Ureter (tissue), 1 donor: ENCODE results near the gene ASB4. TPM values are rescaled to one million over a fixed set of nuclear protein-coding genes. Genes with fewer than 3 reads are reported as not detected.
"Not testable (repeated sequence)": the region's sequence is repeated elsewhere in the genome, so short reads cannot be mapped to it uniquely, and the experiment has no call there.

ENCODE experiments used
- DNase-seq: peaks from one replicate; pipeline ENCODE4 v3.0.0-alpha.2; 2020; ENCODE audit warnings: low spot score
- total RNA-seq: library from RNA; stranded (reverse); gene quantifications from one replicate; pipeline ENCODE4 v1.2.4, GENCODE V29; 2023
- donor health status: DM: yes; HTN: yes; CAD: no.

The ASB4 gene, protein sequence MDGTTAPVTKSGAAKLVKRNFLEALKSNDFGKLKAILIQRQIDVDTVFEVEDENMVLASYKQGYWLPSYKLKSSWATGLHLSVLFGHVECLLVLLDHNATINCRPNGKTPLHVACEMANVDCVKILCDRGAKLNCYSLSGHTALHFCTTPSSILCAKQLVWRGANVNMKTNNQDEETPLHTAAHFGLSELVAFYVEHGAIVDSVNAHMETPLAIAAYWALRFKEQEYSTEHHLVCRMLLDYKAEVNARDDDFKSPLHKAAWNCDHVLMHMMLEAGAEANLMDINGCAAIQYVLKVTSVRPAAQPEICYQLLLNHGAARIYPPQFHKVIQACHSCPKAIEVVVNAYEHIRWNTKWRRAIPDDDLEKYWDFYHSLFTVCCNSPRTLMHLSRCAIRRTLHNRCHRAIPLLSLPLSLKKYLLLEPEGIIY
- not detected for total RNA-seq

DNA sequence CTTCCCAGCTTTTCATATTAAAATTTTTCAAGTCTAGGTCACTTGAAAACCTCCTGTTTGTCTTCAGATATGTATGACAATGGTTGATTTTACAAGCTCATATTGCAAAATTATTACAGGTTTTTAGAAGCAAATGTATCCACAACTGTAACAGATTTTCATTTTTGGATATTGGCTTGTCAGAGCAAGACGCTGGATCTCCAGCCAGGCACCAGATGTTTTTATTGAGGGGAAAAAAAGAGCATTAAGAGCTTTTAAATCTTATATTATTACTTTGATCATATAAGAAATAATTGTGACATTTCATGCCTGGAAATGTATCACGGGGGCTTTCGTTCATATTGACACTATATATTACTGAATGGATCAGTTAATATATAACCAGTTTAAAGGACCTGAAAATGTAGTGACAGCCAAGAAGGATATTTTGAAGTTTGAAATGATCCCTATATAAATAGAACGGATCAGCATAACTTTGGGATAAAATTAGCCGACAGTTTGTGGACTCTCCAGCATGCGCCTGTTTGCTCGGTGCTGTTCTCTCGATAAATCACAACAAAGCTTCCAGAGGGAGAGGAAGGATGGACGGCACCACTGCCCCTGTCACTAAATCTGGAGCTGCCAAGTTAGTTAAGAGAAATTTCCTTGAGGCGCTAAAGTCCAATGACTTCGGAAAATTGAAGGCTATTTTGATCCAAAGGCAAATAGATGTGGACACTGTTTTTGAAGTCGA, at the start of gene ASB4:
Gene ASB4 (plus strand): TSS at position 553 of the 733 bp plus-strand sequence. CDS start 29 bp downstream, at position 582.
- DNase-seq: no peak

DNA sequence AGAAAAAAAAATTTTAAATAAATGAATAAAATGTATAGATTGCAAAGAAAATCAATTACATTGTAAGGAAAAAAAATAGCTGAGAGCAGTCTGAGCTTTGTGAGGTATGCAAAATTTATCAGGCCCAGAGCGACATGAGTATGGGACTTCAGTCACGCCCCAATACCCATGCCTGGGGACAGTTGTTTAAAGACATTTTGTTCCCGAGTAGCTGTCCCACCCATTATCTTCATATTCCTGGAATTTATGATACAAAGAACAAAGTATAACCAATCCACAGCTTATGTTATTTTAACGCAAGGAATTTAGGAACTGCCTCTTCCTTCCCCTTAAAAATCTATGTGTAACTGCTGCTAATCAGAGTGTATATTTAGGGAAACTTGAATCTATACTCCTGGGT, 49.3 kb upstream of the ASB4 start:
- DNase-seq: no peak

DNA sequence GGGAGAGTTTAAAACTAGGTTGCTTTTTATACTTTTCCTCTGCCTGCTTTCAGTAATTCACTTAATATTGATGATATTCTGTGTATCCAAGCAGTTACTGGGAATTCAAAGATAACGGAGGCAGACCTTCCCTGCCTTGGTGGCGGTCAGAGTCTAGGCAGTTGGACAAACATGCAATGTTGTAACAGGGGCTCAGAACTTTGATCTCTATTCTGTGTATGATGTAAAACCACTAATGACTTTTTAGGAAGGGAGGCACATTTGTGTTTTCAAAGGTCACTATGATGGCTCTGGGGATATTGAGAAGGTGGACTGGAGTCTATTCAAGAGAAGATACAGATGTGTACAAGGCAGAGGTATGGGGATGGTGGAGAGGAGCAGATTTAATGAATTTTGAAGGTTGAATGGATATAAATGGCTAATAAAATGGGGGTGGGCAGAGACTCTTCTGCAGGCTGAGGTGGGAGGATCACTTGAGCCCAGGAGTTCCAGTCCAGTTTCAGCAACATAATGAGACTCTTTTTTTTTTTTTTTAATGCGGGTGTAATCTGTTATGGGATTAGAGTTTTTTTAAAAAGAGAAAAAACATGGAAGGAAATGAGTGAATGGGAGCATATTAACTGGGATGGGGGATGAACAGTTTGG, 45.2 kb upstream of the ASB4 start:
- DNase-seq: no peak

DNA sequence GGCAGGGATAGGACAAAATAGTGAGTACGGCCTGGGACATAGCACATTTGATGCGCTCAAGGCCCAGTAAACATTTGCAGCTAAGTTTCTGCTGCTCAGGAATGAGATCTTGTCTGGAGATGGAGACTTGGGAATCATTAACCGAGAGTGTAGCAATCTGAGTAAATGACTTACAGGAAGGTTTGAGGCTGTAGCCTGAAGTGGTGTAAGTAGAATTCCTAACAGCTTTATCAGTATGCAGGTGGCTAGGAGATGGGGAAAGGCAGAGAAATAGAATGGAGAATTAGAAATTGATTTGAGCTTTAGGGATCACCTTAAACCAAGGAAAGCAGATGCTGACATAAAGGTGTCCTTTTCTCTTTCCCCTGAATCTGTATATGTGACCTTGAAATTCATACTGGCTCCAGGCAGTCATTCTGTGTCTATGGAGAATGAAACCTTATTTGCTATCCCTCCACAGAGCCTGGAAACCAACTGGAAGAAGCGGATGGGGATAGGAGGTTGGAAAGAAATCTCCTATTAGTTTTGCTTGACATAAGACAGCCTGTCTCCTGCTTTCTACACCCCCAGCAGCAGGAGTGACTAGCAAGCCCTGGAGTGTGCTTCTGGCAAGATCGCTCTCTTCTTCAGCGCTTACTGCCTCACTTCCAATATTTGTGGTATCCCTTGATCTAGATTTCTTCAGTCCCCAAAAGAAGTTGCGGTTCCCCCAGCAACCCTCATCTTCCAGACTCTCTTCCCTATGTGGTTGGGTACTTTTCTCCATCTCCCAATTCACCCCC, 44.5 kb upstream of the ASB4 start:
- DNase-seq: no peak

DNA sequence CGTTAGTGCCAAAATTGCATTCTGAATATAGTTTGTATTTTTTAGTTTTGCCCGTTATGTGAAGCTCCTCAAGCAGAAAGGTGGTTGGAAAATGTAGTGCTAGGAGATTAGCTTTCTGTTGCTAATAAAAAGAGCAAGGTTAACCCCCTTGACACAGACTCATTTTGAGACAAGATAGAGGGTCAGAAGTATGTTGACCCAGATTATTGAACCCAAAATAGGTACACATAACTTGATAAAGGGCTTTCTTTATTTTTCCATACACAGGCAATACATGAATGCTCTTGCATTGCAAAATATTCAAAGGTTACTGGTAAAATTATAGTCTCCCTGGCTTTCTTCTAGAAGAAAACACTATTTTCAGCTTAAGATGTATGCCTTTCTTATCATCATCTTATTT, 40.9 kb upstream of the ASB4 start:
- no peak for DNase-seq

DNA sequence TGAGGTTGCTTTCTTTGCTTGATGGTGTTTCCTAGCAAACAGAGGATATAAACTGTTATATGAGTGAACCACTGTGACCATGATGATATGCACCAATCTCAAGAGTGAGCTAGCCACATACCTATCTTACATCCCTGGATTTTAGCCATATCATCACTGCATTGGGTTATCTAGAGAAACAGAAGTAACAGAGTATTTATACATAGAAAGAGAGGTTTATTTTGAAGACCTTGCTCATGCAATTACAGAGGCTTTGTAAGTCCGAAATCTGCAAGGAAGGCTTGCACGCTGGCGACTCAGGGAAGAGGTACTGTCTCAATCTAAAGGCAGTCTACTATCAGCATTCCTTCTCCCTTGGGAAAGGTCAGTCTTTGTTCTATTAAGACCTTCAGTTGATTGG, 39.1 kb upstream of the ASB4 start:
- no peak for DNase-seq

DNA sequence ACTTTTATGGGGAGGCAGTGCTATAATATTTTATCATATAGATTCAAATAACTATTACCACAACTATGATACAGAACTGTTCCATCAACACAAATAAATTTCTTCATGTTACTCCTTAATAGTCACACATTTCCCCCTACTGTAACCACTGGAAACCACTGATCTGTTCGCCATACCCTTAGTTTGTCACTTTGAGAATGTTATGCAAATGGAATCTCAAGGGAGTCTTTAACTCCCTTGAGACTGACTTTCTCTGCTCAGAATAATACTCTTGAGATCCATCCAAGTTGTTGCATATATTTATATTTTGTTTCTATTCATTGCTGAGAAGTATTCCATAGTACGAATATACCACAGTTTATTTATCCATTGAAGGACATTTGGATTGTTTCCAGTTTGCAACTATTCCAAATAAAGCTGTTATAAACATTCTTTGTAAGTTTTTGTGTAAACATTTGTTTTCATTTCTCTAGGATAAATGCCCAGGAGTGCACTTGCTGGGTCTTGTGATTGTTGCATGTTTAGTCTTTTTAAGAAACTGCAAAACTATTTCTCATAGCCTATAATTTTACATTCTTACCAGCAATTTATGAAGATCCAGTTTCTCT, 31.2 kb upstream of the ASB4 start:
- no peak for DNase-seq

DNA sequence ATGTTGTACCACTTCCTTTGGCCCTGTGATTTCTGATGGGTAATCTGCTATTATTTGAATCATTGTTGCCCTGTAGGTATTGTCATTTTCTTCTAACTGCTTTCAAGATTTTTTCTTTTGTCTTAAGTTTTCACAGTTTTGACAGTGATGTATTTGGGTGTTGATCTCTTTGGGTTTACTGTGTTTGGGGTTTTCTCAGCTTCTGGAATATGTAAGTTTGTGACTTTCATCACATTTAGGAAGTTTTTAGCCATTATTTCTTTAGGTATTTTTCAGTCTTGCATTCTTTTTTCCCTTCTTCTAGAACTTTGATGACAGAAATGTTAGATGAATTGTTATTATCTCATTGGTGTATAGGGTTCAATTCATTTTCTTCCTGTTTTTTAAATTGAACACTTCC, 27.8 kb upstream of the ASB4 start:
- no peak for DNase-seq

DNA sequence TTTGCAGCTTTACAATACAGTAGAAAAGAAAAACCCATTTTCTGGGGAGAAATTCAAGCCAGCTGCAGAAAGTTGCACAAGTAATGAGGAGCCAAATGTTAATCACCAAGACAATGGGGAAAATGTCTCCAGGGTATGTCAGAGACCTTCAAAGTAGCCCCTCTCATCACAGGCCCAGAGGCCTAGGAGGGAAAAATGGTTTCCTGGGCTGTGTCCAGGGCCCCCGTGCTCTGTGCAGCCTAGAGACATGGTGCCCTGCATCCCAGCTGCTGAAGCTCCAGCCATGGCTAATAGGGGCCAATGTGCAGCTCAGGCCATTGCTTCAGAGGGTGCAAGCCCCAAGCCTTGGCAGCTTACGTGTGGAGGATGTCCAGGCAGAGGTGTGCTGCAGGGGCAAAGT, 25.1 kb upstream of the ASB4 start:
- DNase-seq: not testable (repeated sequence)

DNA sequence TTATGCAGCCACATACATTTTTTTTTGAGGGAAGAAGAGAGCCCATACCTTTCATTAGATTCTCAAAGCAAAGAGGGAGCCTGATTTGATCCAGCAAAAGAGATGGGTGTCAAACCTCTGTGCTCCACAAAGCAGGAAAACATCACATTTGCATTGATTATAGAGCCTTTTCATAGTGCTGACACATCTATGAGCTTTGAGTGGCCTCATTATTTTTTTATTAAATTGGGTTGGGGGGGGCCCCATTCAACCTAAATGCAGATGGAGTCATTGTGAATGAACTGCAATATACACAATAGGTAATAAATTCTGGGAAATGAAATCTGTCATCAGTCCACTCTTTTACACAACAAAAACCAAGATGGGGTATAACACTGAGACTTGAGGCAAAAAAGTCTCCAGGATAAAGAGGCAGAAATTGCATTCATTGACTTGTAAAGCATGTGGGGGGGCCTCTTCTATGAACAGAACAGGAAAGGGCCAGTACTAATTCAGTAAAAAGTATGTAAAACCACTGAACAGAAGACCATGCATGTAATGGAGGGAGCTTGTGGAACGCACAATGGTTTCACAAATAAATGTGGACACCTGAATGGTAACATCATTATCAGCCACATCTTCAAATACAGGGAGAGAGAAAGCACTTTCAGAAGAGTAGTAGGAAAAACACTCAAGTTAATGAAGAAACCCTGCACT, 17.7 kb upstream of the ASB4 start:
- DNase-seq: no peak

DNA sequence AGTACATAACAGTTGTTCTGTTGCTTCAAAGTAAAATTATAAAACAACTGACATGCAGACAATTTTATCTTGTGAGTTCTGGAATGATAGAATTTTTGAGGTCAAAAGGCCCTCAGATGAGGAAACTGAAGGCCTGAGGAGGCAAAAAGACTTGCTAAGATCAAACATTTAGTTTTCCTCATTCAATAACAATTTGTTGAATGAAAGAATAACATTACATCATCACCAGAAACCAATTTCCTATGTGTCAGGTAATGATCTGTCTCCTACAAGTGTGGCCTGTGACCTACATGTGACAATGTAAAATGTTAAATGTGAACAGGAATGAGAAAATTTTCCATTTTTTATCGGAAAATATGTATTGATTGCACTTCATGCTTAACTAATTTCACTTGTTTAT, 16.6 kb upstream of the ASB4 start:
- no peak for DNase-seq

DNA sequence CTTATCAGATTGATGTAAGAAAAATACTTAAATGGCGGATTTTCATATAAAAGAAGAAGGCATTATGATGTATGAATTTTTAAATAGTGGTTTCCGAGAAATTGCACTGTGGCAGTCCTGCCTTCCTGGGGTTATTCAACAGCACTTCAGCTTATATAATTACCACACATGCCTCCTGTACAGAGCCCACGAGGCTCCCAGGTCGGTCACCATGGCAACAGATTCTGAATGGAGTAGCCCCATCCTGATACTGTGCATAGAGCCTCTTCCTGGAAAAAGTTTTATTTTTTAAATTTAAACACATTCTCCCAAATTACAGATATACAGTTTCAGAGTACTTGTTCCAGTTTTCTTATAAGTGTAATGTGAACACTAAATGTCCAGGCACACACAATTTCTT, 15.9 kb upstream of the ASB4 start:
- no peak for DNase-seq

DNA sequence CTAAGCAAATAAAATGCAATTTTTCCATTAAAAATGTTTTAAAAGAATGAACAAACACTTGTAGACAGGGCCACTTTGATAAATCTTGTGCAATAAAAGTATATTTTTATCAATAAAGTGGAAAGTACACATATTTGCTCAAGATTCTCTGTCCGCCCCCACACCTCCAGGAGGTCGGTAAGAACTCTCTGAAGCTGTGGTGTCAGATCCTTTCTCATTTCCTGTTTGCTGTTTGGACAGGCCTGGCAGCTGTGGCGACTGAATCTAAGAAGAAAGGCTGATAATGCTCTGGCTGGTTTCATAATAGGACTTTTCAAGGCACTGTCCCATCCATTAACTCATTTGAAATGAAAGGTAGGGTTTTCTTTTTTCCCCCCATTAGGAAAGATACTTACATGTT, 15.3 kb upstream of the ASB4 start:
- no peak for DNase-seq

DNA sequence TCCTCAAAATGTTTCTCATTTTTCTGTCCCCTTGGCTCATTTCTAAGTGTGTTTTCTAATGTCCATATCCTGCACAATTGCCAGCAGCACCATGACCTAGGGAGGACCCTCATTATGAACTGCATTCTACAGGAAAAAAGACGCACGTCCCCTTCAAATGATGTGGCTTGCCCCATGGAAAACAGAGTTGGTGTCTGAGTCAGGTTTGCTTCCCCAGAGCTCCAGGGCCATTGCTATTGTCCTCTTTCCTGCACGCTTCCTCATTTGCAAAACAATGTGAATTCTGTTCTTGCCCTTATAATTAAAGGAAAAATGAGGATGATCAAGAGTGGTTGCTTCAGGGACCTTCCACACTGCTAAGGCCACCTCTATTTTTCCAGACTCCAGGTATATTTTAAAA, 14.7 kb upstream of the ASB4 start:
- no peak for DNase-seq

DNA sequence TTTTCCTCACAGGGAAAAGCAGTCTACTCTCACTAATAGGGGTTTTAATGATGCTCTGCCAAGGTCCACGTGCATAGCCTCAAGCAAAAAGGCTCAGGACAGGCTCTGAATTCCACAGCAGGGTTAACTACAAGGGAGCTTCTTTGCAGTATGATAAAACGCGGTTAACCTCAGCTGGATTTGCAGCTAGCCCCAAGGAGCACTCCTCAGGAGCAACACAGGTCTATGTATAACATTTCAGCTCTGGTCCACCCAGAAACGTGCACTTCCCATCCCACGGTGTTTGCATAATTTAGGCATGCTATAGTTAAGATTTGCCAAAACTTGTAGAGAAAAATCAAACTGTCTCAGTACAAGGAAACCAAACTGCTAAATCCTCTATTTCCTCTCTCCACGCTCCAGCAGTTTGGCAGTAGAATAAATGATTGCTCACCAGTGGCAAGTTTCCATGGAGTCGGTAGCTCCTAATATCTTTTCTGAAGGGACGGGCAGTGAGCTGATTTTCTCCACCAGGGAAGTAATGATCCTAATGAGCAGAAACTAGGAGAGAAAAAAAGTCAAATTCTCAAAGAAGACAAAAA, 13.1 kb upstream of the ASB4 start:
- no peak for DNase-seq

DNA sequence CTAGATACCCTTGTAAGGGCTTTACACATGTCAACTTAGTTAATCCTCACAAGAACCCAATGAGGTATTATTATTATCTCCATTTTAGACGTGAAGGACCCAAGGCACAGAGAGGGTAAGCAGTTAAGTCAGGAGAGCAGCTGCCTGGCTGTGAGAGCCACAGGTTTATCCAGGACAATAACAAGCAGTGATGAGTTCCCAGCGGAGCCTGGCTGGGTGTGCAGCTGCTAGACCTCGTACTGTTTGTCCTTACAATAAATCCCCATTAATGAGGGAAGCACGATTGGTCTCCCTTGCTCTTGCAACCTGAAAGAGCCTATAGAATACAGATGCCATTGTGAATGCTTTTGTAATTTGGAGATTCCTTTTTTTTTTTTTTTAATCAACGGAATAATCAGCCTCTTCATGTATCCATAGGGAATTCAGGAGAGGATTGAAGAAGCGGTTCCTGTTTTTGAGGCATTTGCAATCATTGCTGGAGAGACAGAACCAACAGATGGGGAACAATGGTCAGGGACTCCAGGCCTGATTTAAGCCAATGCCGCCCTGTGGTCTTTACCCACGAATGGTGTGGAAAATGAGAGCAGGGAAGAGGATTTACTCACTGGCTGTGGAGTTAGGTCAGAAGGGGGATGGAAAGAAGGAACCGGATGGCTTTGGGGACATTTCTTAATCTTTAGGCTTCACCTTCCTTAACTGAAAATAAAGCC, 12.3 kb upstream of the ASB4 start:
- DNase-seq: no peak

DNA sequence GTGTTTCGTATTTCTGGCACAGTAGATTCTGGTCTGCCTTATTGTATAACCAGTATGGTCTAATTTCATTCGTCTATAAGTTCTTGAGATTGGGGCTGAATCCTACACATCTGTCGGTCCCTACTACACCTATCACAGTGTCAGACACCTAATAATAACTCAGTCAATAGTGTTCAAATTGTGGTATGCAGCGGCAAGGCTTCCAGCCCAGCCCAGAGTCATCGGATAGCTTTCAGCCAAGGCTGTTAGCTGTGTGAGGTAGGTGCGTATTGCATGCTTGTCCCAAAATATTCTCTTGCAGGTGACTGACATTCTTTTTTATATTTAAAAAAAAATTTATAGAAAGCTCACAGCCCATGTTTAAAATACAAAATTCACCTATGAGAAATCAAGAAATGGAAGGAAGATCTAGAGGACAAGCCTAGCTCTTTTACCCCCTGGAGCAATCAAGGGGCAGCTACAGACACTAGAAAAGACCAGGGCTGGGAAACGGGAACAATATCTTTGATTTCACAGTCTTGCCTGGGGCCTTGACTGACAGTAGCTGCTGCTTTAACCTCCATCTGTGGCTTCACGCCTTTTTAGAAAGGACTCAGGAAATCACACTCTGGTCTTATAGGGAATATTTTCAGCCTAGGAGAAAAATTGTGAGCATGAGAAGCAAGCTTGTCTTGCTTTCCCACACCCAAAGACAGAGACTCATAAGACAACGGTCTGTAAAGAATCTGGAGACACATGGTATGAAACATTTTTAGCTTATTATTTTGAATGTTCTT, 9.5 kb upstream of the ASB4 start:
- no peak for DNase-seq

DNA sequence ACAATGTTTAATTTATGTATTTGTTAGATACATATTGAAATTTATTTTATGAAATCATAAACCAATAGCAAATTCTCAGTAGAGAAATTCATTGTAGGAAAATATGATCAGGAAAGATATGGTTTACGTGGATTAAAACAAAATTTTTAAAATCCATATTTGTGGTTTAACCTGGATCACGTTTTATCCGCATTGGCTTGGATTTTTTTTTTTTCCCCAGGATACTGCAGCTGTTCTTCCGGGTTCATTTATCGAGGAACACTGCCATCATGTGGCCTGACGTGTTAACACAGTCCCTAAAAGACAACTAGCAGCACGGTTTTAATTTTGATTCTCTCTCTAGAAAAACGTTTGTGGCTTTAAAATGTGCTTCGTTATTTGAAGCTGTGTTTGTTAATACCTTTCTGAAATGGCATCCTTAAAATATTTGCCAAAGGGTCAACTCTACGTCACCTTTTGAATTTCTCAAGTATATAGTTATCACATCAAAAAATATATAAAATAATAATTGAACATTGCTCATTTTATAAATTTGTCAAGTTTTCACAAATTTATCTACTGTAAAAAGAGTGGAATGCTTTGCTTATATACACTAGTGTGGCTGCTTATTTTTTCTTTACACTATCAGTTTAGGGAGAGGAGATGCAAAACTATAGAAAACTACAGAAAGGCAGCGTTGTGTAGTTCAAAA, 8.7 kb upstream of the ASB4 start:
- peak; percentile 55 for DNase-seq
